A549 (cell line): ENCODE data around the gene MB21D2.

Experiments
- CEBPB ChIP-seq, 2 experiments: fragments of >200 bp in 1 of 2; sonication (Bioruptor Twin) in 1 of 2; formaldehyde crosslinking in 1 of 2; IDR thresholded peaks; 2 replicates each; pipeline ENCODE4 v1.6.1; 2012 to 2016
- CTCF ChIP-seq: fragments of >200 bp; sonication (Bioruptor Twin); formaldehyde crosslinking; IDR thresholded peaks from 3 replicates; pipeline ENCODE4 v1.5.1; 2016
- E2F6 ChIP-seq: IDR thresholded peaks from 2 replicates; pipeline ENCODE4 v1.6.1; 2012; ENCODE audit warnings: low read depth, borderline replicate concordance
- EHMT2 ChIP-seq: fragments of 200-600 bp; sonication (generic); IDR thresholded peaks from 2 replicates; pipeline ENCODE4 v1.6.1; 2016; ENCODE audit warnings: antibody characterized with exemption, low read depth, mild to moderate bottlenecking, moderate library complexity
- EP300 ChIP-seq, 2 experiments: fragments of >200 bp; sonication (Bioruptor Twin); formaldehyde crosslinking; IDR thresholded peaks; 2 replicates in 1 of 2; 3 replicates in 1 of 2; pipeline ENCODE4 v1.6.1; 2016 to 2017
- ESRRA ChIP-seq: fragments of 150-350 bp; IDR thresholded peaks from 2 replicates; pipeline ENCODE4 v1.6.1; 2014; ENCODE audit warnings: mild to moderate bottlenecking, low read length, borderline replicate concordance
- POLR2A ChIP-seq: IDR thresholded peaks from 2 replicates; pipeline ENCODE4 v1.6.1; 2012; ENCODE audit warnings: mild to moderate bottlenecking, low read length
- RAD21 ChIP-seq, 2 experiments: fragments of >200 bp in 1 of 2; sonication (Bioruptor Twin) in 1 of 2; formaldehyde crosslinking in 1 of 2; IDR thresholded peaks in 1 of 2; conservative IDR thresholded peaks in 1 of 2; 2 replicates in 1 of 2; 3 replicates in 1 of 2; pipeline ENCODE4 v1.6.1; 2012 to 2018; ENCODE audit warnings: inconsistent platforms in 1 of 2
- RNF2 ChIP-seq: fragments of 200-600 bp; sonication (generic); IDR thresholded peaks from 2 replicates; pipeline ENCODE4 v1.6.1; 2016; ENCODE audit warnings: low read depth, mild to moderate bottlenecking, antibody characterized with exemption, moderate library complexity, borderline replicate concordance
- SMC3 ChIP-seq: fragments of >200 bp; sonication (Bioruptor Twin); formaldehyde crosslinking; IDR thresholded peaks from 3 replicates; pipeline ENCODE4 v1.6.1; 2018; ENCODE audit warnings: inconsistent platforms
- SREBF2 ChIP-seq: fragments of 450-650 bp; IDR thresholded peaks from 2 replicates; pipeline ENCODE4 v1.6.1; 2014; ENCODE audit warnings: mild to moderate bottlenecking, moderate library complexity
- TFCP2L1 ChIP-seq: fragments of 250-450 bp; sonication (Bioruptor Pico); IDR thresholded peaks from 2 replicates; pipeline ENCODE4 v1.5.0; 2021; ENCODE audit warnings: mild to moderate bottlenecking
- USF2 ChIP-seq: fragments of 450-650 bp; IDR thresholded peaks from 2 replicates; pipeline ENCODE4 v1.6.1; 2014; ENCODE audit warnings: antibody characterized with exemption
- ZNF302 ChIP-seq: fragments of 250-450 bp; sonication (Bioruptor Pico); IDR thresholded peaks from 2 replicates; pipeline ENCODE4 v1.9.0; 2021; ENCODE audit warnings: inconsistent platforms, mild to moderate bottlenecking, moderate library complexity

GRCh38 chr3:192795021-192795420 is 122.6 kb downstream of the MB21D2 start:
- no peak for TF ChIP-seq EHMT2
- TF ChIP-seq POLR2A = no peak
- no peak for TF ChIP-seq CTCF
- no peak for TF ChIP-seq ZNF302
- no peak for TF ChIP-seq RAD21 (conservative IDR thresholded peaks at IDR 0.05 in 1 of 2, IDR thresholded peaks at IDR 0.05 in 1 of 2)
- no peak for TF ChIP-seq SREBF2
- no peak for TF ChIP-seq ESRRA
- TF ChIP-seq SMC3 = no peak
- TF ChIP-seq USF2 = no peak
- TF ChIP-seq EP300 (IDR thresholded peaks at IDR 0.05) = no peak
- no peak for TF ChIP-seq TFCP2L1 (CRISPR knock-in tag)
- TF ChIP-seq CEBPB (IDR thresholded peaks at IDR 0.05) = no peak
- TF ChIP-seq E2F6 = no peak
- no peak for TF ChIP-seq RNF2
